ENCODE results near the gene LRIT3. TPM values are rescaled to one million over a fixed set of nuclear protein-coding genes. Genes with fewer than 3 reads are reported as not detected.

The LRIT3 gene
- total RNA-seq, 1 donor from 2014 or later, result 0.12 TPM

DNA sequence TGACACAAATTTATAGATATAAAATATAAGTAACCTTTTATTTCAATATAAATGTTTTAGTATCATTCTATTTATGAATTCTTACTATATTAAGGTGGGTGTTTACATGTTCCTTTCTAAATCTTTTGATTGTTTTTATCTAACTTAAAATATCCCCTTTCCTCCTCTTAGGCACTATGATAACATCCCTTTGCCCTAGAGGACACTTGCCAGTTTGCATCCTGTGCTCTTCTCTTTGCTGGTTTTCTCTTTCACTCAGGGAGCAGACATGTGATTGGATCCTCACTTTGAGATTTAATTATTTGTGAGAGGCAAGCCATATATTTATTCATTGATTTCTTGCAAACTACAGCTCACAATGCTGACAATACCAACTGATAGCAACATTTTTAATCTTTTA is 16.2 kb downstream of the LRIT3 start:
- Mint-ChIP-seq H3K9me3 (ENCODE audit: unreplicated experiment) (no peaks in the 10 kb centered on the region), H3K4me3 (ENCODE audit: unreplicated experiment) (no peak overlapping the region), H3K27me3 (ENCODE audit: unreplicated experiment) (no peaks in the 10 kb centered on the region), H3K27ac (ENCODE audit: unreplicated experiment) (no peak overlapping the region), H3K36me3 (ENCODE audit: unreplicated experiment) (no peaks in the 10 kb centered on the region), H3K4me1 (ENCODE audit: low read depth, unreplicated experiment) (no peaks in the 10 kb centered on the region)
- DNase-seq, result no peak
- TF ChIP-seq, protein P1, sequence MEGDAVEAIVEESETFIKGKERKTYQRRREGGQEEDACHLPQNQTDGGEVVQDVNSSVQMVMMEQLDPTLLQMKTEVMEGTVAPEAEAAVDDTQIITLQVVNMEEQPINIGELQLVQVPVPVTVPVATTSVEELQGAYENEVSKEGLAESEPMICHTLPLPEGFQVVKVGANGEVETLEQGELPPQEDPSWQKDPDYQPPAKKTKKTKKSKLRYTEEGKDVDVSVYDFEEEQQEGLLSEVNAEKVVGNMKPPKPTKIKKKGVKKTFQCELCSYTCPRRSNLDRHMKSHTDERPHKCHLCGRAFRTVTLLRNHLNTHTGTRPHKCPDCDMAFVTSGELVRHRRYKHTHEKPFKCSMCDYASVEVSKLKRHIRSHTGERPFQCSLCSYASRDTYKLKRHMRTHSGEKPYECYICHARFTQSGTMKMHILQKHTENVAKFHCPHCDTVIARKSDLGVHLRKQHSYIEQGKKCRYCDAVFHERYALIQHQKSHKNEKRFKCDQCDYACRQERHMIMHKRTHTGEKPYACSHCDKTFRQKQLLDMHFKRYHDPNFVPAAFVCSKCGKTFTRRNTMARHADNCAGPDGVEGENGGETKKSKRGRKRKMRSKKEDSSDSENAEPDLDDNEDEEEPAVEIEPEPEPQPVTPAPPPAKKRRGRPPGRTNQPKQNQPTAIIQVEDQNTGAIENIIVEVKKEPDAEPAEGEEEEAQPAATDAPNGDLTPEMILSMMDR (IDR thresholded peaks at IDR 0.05; ENCODE audit: partially characterized antibody, unreplicated experiment), result no peak

DNA sequence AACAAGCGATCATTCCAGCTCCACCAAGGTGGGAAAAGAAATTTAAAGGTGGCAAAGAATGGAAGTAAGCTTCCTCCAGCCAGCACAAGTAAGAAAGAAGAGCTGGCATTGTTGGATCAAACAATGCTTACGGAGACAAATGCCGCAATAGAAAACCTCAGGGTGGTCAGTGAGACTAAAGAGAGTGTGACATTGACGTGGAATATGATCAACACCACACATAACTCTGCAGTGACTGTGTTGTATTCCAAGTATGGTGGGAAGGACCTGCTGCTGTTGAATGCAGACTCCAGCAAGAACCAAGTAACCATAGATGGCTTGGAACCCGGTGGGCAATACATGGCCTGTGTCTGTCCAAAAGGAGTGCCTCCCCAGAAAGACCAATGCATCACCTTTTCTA is 22.2 kb downstream of the LRIT3 start:
- H3K27me3 Mint-ChIP-seq (ENCODE audit: unreplicated experiment), result no peaks in the 10 kb centered on the region
- H3K9me3 Mint-ChIP-seq (ENCODE audit: unreplicated experiment), result peaks cover 2% of the 10 kb centered on the region
- TF ChIP-seq, protein P1 (IDR thresholded peaks at IDR 0.05; ENCODE audit: partially characterized antibody, unreplicated experiment), result no peak
- no peak overlapping the region for H3K27ac Mint-ChIP-seq (ENCODE audit: unreplicated experiment)
- H3K4me3 Mint-ChIP-seq (ENCODE audit: unreplicated experiment), result no peak overlapping the region
- no peaks in the 10 kb centered on the region for H3K36me3 Mint-ChIP-seq (ENCODE audit: unreplicated experiment)
- H3K4me1 Mint-ChIP-seq (ENCODE audit: low read depth, unreplicated experiment), result no peaks in the 10 kb centered on the region
- DNase-seq, result no peak

DNA sequence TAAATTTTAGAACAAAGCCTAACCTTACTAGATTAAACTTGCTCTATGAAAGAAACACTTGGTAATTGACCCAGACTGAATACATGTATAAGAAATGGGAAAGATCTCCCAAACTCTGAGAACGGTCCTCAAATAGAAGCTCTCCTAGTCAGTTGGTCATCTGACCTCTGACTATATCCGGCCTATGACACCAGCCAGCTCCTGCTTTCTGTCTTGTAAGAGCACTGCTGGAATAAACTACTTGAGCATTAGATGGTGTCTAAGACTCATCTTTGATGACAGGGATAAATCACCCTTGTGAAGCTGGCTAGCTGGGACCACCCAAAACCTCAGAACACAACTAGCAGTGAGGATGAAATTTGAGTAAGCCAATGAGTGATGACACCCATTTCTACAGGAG is 24.2 kb downstream of the LRIT3 start:
- peaks cover 2% of the 10 kb centered on the region for H3K9me3 Mint-ChIP-seq (ENCODE audit: unreplicated experiment)
- TF ChIP-seq, protein P1 (IDR thresholded peaks at IDR 0.05; ENCODE audit: partially characterized antibody, unreplicated experiment), result no peak
- no peaks in the 10 kb centered on the region for H3K27me3 Mint-ChIP-seq (ENCODE audit: unreplicated experiment)
- no peak for DNase-seq
- H3K36me3 Mint-ChIP-seq (ENCODE audit: unreplicated experiment), result no peaks in the 10 kb centered on the region
- H3K4me1 Mint-ChIP-seq (ENCODE audit: low read depth, unreplicated experiment), result no peaks in the 10 kb centered on the region
- H3K4me3 Mint-ChIP-seq (ENCODE audit: unreplicated experiment), result no peak overlapping the region
- H3K27ac Mint-ChIP-seq (ENCODE audit: unreplicated experiment), result no peak overlapping the region

DNA sequence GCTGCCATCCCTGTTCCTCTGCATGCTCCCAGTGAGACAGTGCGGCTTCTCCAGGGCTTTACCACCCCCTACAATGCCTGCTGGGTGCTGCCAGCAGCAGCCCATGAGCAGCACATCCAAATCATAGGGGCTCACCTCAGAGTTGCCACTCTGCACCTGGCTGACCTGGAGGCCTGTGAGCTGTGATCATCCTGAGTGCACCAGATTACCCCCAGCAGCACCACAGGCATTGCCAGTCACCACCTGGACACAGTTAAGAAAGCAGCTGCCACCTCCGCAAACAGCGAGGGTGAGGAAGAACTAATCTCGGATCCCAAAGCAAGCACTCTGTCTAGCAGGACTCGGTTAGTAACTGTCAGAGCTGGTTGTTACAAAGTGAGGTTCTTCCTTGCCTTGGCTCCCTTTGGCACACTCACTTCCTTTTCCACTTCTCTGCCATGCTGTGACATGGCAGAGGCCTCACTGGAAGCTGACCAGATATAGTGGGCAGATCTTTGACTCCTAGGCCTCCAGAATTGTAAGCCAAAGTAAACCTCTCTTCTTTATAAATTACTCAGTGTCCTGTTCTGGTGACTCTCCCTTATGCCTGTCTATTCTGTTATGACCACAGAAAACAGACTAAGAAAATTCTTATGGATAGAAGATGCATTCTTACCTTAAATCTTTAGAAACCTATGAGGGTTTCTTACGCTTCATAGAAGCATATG is 25.2 kb downstream of the LRIT3 start:
- TF ChIP-seq, protein P1 (IDR thresholded peaks at IDR 0.05; ENCODE audit: partially characterized antibody, unreplicated experiment), result no peak
- DNase-seq, result no peak
- no peaks in the 10 kb centered on the region for H3K4me1 Mint-ChIP-seq (ENCODE audit: low read depth, unreplicated experiment)
- no peak overlapping the region for H3K27ac Mint-ChIP-seq (ENCODE audit: unreplicated experiment)
- peaks cover 4% of the 10 kb centered on the region for H3K9me3 Mint-ChIP-seq (ENCODE audit: unreplicated experiment)
- no peaks in the 10 kb centered on the region for H3K27me3 Mint-ChIP-seq (ENCODE audit: unreplicated experiment)
- H3K4me3 Mint-ChIP-seq (ENCODE audit: unreplicated experiment), result no peak overlapping the region
- H3K36me3 Mint-ChIP-seq (ENCODE audit: unreplicated experiment), result no peaks in the 10 kb centered on the region

DNA sequence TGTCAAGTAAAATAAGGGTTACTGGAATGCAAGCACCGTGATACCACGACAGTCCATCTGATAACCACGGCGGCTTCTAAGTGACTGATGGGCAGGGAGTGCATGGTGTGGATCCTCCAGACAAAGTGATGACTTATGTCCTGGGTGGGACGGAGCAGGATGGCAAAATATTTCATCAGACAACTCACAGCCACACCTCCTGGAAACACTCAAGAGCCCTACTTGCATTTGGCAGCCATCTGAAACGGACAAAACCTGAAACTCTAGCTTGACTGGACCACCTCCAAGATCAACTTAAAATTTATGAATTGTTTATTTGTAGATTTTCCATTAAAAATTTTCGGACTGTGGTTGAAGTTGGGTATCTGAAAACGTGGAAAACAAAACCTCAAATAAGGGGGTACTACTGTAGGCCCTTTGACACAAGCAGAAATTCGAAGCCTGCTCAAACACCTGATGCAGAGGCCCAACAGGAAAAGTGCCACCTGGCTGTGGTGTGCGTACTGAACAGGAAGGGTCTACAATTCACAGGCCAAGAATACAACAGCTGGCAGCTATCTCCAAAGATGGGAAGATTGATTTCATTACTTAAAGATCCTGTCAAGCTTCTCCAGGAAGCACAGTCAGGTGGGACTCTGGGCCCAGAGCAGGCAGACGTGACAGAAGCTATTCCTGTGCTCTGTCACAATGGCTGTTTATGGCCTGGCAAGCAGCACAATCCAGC is 26.0 kb downstream of the LRIT3 start:
- Mint-ChIP-seq H3K27ac (ENCODE audit: unreplicated experiment) (no peak overlapping the region), H3K9me3 (ENCODE audit: unreplicated experiment) (peaks cover 4% of the 10 kb centered on the region), H3K27me3 (ENCODE audit: unreplicated experiment) (no peaks in the 10 kb centered on the region), H3K4me1 (ENCODE audit: low read depth, unreplicated experiment) (no peaks in the 10 kb centered on the region), H3K36me3 (ENCODE audit: unreplicated experiment) (no peaks in the 10 kb centered on the region), H3K4me3 (ENCODE audit: unreplicated experiment) (no peak overlapping the region)
- DNase-seq, result no peak
- TF ChIP-seq, protein P1 (IDR thresholded peaks at IDR 0.05; ENCODE audit: partially characterized antibody, unreplicated experiment), result no peak

Measured in glutamatergic neuron (in vitro differentiated cells).